KOPT-K1 (cell line): ENCODE measurements around the gene TRMU.
"Not testable (repeated sequence)": the region's sequence is repeated elsewhere in the genome, so short reads cannot be mapped to it uniquely, and the experiment has no call there.

Source experiments
- H3K27ac ChIP-seq: fragments of 200-600 bp; sonication (generic); 2 replicates; pipeline ENCODE4 v1.5.1; 2016; ENCODE audit warnings: antibody characterized with exemption, mild to moderate bottlenecking, low read depth, low read length; ENCODE audit not compliant: poor library complexity, severe bottlenecking
- H3K36me3 ChIP-seq: fragments of 200-600 bp; sonication (generic); 2 replicates; pipeline ENCODE4 v1.5.1; 2017; ENCODE audit warnings: antibody characterized with exemption, mild to moderate bottlenecking, low read length, moderate library complexity; ENCODE audit not compliant: insufficient read depth
- H3K9me3 ChIP-seq: fragments of 200-600 bp; sonication (generic); 2 replicates; pipeline ENCODE4 v1.5.1; 2017; ENCODE audit warnings: antibody characterized with exemption, low read length, mild to moderate bottlenecking; ENCODE audit not compliant: insufficient read depth, poor library complexity, severe bottlenecking

Gene TRMU

GRCh38 chr22:46388647-46389046 lies 53.1 kb downstream of the TRMU start:
- Histone ChIP-seq H3K27ac (no peak overlapping the region), H3K9me3 (no peaks in the 10 kb centered on the region), H3K36me3 (no peaks in the 10 kb centered on the region)

- H3K27ac ChIP-seq: no peak overlapping the region
- H3K9me3 ChIP-seq: no peaks in the 10 kb centered on the region
- no peaks in the 10 kb centered on the region for H3K36me3 ChIP-seq
Observed at GRCh38 chr22:46389081-46389480, 53.6 kb downstream of the TRMU start.

- Histone ChIP-seq H3K9me3 (no peaks in the 10 kb centered on the region), H3K27ac (no peak overlapping the region), H3K36me3 (no peaks in the 10 kb centered on the region)
Observed at GRCh38 chr22:46390105-46390651, 54.7 kb downstream of the TRMU start.

DNA sequence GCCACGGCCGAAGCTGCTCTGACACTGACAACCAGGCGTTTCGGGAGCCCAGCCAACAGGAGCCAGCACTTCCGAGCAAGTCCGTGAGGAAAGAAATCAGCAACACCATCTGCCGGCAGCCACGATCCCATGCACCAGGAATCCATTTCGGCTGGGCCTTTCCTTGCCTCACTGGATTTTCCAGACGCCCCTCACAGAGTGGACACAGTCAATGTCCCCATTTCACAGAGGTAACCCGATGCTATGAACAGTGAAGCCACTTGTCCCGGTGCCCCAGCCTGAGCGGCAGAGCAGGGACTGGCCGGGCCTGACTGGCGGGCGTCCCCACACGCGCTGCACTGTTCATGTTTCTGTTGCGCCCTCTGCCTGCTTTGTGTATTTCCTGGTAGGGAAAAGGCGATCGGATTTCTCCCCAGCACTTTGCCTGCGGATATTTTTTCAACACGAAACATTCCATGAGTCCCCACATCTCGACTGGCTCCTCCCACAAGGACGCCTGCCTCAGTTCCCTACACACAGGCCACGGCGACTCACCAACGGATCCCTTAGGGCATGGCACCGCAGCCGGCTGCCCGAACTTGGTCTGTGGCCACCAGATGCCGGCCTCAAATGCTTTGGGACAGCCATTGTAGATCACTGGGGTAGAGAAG lies 55.3 kb downstream of the TRMU start:
- Histone ChIP-seq H3K27ac (no peak overlapping the region), H3K9me3 (no peaks in the 10 kb centered on the region), H3K36me3 (no peaks in the 10 kb centered on the region)

GRCh38 chr22:46391486-46392136 lies 56.1 kb downstream of the TRMU start:
- no peaks in the 10 kb centered on the region for H3K36me3 ChIP-seq
- no peaks in the 10 kb centered on the region for H3K9me3 ChIP-seq
- H3K27ac ChIP-seq: no peak overlapping the region

DNA sequence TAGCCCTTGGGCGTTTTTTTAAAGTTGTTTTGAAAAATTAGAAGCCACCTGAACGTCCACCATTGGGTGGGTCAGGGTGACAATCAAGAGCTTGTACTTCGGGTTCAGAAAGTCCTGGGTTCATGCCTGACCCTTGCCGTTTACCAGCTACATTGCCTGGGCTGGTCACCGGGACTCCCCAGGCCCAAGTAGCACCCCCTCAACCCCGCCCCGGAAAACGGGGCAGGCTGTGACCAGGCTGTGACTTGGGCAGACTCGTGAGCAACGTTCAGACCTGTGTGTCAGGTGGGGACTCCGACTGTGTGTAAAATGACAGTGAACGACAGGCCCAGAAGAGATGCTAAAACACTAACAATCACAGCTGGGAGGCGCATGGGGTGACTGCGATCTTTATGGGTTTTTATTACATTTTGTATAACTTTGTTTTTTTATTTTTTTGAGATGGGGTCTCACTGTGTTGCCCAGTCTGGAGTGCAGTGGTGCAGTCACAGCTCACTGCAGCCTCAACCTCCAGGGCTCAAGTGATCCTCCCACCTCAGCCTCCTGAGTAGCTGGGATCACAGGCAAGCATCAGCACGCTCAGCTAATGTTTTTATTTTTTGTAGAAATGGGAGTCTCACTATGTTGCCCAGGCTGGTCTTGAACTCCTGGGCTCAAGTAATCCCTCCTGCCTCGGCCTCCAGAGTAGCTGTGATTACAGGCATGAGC lies 56.8 kb downstream of the TRMU start:
- no peaks in the 10 kb centered on the region for H3K9me3 ChIP-seq
- no peak overlapping the region for H3K27ac ChIP-seq
- no peaks in the 10 kb centered on the region for H3K36me3 ChIP-seq

DNA sequence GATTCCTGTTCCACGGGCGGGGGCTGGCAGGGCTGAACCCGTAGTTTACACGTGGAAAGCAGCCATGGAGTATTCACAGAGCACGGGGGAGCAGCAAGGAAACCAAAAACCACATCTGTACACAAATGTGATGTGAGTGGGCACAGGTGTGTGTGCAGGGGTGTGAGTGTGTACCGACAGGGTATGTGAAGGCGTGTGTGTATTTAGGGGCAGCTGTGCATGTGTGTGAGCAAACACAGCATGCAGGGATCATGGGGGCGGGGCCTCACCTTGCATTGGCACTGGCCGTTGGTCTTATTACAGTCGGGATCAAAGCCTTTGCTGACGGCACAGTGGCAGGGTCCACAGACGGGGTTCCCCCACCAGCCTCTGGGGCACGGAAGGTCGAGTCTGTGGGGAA lies 58.4 kb downstream of the TRMU start:
- Histone ChIP-seq H3K27ac (no peak overlapping the region), H3K36me3 (no peaks in the 10 kb centered on the region), H3K9me3 (no peaks in the 10 kb centered on the region)

- H3K27ac ChIP-seq: no peak overlapping the region
- no peaks in the 10 kb centered on the region for H3K36me3 ChIP-seq
- H3K9me3 ChIP-seq: no peaks in the 10 kb centered on the region
Observed at GRCh38 chr22:46394622-46395021, 59.1 kb downstream of the TRMU start.

GRCh38 chr22:46395145-46395544 lies 59.6 kb downstream of the TRMU start:
- Histone ChIP-seq H3K27ac (no peak overlapping the region), H3K36me3 (no peaks in the 10 kb centered on the region), H3K9me3 (no peaks in the 10 kb centered on the region)

DNA sequence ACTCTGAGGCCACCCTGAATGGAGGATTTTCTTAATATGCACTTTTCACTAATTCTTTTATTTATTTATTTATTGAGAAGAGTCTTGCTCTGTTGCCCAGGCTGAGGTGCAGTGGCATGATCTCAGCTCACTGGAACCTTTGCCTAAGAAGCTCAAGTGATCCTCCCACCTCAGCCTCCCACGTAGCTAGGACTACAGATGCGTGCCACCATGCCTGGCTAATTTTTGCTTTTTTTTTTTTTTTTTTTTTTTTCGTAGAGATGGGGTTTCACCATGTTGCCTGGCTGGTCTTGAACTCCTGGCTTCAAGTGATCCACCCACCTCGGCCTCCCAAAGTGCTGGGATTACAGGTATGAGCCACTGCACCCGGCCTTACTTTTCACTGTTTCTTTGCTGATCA lies 61.5 kb downstream of the TRMU start:
- H3K36me3 ChIP-seq, H3K9me3 ChIP-seq, H3K27ac ChIP-seq: not testable (repeated sequence)

DNA sequence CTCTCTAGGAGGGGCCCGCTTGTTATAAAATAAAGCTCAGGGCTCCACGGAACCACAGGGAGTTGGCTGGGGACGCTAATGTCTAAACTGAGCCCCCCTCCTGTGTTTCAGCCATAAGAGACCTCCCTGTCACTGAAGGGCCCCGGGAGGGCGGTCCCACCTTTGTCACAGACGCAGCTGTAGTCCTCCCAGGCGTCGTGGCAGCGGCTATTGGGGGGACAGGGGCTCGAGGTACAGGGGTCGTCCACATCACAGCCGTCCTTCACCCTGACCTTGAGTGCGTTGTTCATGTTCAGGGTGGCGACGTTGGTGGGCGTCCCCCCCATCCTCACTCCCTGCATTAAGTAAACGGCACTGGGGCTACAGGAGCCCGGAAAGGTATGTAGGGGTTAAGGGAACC lies 62.0 kb downstream of the TRMU start:
- no peaks in the 10 kb centered on the region for H3K9me3 ChIP-seq
- no peaks in the 10 kb centered on the region for H3K36me3 ChIP-seq
- no peak overlapping the region for H3K27ac ChIP-seq

DNA sequence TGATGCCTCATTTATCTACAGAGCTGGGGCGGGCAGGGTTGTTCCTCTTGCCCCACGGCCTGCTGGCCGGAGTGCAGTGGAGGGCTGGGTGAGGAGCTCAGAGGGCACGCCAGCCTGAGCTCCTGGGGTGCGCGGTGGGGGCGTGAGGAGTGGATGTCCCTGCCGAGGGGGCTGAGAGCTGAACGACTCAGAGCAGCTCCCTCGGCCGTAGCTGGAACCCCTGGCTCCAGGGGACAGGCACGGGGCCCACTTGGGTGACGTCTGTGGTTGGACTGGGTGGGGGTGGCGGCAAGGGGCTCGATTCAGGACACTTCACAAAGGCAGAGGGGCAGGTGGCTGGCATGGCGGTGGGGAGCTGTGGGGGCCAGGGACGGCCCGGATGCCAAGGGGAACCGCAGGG lies 62.4 kb downstream of the TRMU start:
- Histone ChIP-seq H3K9me3 (no peaks in the 10 kb centered on the region), H3K27ac (no peak overlapping the region), H3K36me3 (no peaks in the 10 kb centered on the region)

GRCh38 chr22:46399251-46400024 lies 63.9 kb downstream of the TRMU start:
- H3K36me3 ChIP-seq: no peaks in the 10 kb centered on the region
- no peaks in the 10 kb centered on the region for H3K9me3 ChIP-seq

GRCh38 chr22:46401370-46401769 lies 65.9 kb downstream of the TRMU start:
- H3K36me3 ChIP-seq: no peaks in the 10 kb centered on the region
- H3K9me3 ChIP-seq: no peaks in the 10 kb centered on the region
- H3K27ac ChIP-seq: no peak overlapping the region

More at GRCh38 chr22:46399251-46400024, 63.9 kb downstream of the TRMU start:
- no peak overlapping the region for H3K27ac ChIP-seq

DNA sequence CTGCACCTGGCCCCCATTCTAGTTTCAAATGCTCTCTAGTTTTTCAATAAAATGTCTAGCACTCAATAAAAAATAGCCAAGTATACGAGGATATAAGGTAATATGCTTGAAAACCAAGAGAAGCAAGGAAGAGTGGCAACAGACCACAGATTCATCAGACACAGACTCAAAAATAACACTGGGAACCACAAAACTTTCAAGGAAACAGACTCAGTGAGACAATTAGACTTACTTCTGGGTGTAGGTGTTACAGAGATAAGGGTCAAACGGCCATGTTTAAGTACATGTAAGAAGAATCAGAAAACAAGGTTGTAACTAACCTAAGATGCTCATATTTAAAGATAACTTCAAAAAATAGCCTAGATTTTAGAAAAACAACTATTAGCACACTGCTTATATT lies 67.0 kb downstream of the TRMU start:
- no peaks in the 10 kb centered on the region for H3K9me3 ChIP-seq
- H3K36me3 ChIP-seq: no peaks in the 10 kb centered on the region
- no peak overlapping the region for H3K27ac ChIP-seq
